ENCODE measurements around the gene RALGDS. TPM values are rescaled to one million over a fixed set of nuclear protein-coding genes. Genes with fewer than 3 reads are reported as not detected.

The RALGDS gene
- total and polyA plus RNA-seq, 9 of the 15 experiments (the other 6 are each of a cell fraction or from before 2014, with no cell fraction given), result 0.75 to 43.3 (median 27.1) TPM

DNA sequence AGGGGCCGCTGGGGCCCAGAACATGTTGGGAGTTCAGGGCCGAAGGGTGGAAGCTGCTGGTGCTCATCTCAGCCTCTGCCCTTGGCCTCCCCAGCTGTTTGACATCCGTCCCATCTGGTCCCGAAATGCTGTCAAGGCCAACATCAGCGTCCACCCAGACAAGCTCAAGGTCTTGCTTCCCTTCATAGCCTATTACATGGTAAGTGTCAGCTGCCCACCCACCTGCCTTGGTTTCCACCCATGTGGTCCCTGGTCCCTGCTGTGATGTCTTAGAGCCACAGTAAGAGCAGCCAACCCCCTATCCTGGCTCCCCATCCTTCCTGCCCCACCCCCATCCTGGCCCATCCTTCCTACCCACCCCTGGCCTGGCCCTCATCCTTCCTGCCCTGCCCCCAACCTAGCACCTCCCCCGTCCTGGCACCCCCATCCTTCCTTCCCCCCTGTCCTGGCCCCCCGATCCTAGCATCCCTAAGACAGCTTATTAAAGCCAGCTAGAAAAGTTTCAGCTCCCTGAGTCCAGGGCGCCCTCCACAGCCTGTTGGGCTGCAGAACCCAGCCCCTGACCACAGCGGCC is 69.0 kb downstream of the RALGDS start:
- no peak for TF ChIP-seq GABPB1 (CRISPR knock-in tag; IDR thresholded peaks at IDR 0.05)
- ATAC-seq (no peak), FAIRE-seq (no peak), DNase-seq (ENCODE audit: extremely low read depth in 1 of 4, low spot score in 3 of 4) (peak in 1 of 4 experiments; percentile 27)
- Histone ChIP-seq H3K4me1 (replicated peaks in 1 of 2; ENCODE audit: control insufficient read depth in 2 of 2, insufficient read depth in 2 of 2, low read length in 2 of 2) (peaks cover 0 to 20% of the 10 kb centered on the region in 2 experiments; a peak in 2 of 5 replicates), H3K27me3 (ENCODE audit: control insufficient read depth in 2 of 2, insufficient read depth in 2 of 2, low read length in 2 of 2) (no peaks in the 10 kb centered on the region), H3K4me2 (ENCODE audit: insufficient read depth, low read length) (no peak overlapping the region), H2AFZ (ENCODE audit: low read depth, low read length) (no peak overlapping the region), H3K9me3 (replicated peaks; ENCODE audit: control insufficient read depth, insufficient read depth, low read depth, low read length) (no peaks in the 10 kb centered on the region), H3K36me3 (ENCODE audit: control insufficient read depth, insufficient read depth, low read length) (peaks cover 92% of the 10 kb centered on the region; the same call in 2 of the 3 replicates), H3K9me1 (ENCODE audit: control insufficient read depth, insufficient read depth, low read length) (no peaks in the 10 kb centered on the region), H3K27ac (ENCODE audit: extremely low read depth, low read depth, low read length) (no peak overlapping the region), H4K20me1 (replicated peaks; ENCODE audit: control insufficient read depth, insufficient read depth, low read length) (0 out of 2 replicates have a peak, but pooled peaks cover 4% of the 10 kb centered on the region), H3K9ac (ENCODE audit: insufficient read depth in 1 of 2, low read depth in 2 of 2, low read length in 2 of 2) (no peak overlapping the region; a peak in 1 of 4 replicates), H3K79me2 (ENCODE audit: control insufficient read depth, insufficient read depth, low read length) (no peaks in the 10 kb centered on the region), H3K4me3 (no peak overlapping the region)
- in situ Hi-C loops (cut with MboI), result no loop called here
- ChIA-PET POLR2A (interaction anchor here (1.8 kb wide), 1 partner anchor 21 kb away, joined by 5 read pairs; the partner anchor contains the start of gene GTF3C5), CTCF (ENCODE audit: low intra/inter-chr PET ratio) (no interaction called here)
- BruUV-seq (replicated peaks), result no TSS peak
- 92% methylated on average over 7 of the region's 9 CpGs for WGBS (ENCODE audit: insufficient coverage, low coverage, missing lambda C conversion rate)
- intact Hi-C loops (cut with micrococcal nuclease), result no loop called here

DNA sequence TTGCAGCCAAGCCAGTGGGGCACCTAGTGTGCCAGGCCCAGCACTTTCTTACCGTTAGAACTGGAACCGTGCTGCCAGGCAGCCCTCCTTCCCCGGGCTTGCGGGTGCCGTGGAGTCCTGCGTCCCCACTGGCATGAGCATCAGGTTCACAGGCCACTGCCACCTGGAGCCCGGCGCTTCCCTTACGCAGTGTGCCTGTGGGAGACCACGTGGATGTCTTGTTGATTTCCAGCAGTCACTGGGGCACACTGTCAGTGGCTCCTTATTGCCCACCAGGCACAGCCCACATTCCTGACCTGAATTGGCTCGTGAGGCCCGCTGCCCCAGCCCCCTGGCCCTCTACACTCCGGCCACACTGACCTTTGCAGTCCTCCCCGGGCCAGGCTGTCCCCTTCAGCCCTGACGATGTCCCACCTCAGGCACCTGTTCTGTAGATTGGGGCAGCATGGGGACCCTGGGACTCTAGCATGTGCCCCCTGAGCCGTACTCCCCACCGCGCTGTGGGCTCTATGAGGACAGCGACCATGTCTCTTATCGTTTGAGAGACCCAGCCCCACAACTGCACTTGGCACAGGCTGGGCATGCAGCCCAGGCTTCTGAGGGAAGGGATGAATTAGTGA is 69.6 kb downstream of the RALGDS start:
- no TSS peak for BruUV-seq (replicated peaks)
- ATAC-seq, result no peak
- FAIRE-seq, result no peak

More for the DNA sequence above, 69.6 kb downstream of the RALGDS start:
- WGBS (ENCODE audit: insufficient coverage, low coverage, missing lambda C conversion rate), result 93% methylated on average over 19 of the region's 20 CpGs
- ChIA-PET CTCF (ENCODE audit: low intra/inter-chr PET ratio) (no interaction called here), POLR2A (interaction anchor here (1.8 kb wide), 1 partner anchor 21 kb away, joined by 5 read pairs; the partner anchor contains the start of gene GTF3C5)
- no peak for TF ChIP-seq HNRNPK (IDR thresholded peaks at IDR 0.05; ENCODE audit: low read depth, low read length, poor library complexity, severe bottlenecking)
- H3K36me3 ChIP-seq (ENCODE audit: control insufficient read depth, insufficient read depth, low read length), result peaks cover 92% of the 10 kb centered on the region
- H3K27me3 ChIP-seq (ENCODE audit: control insufficient read depth in 2 of 2, insufficient read depth in 2 of 2, low read length in 2 of 2), result no peaks in the 10 kb centered on the region
- H2AFZ ChIP-seq (ENCODE audit: low read depth, low read length), result no peak overlapping the region
- in situ Hi-C loops (cut with MboI), result no loop called here
- H3K27ac ChIP-seq (ENCODE audit: extremely low read depth, low read depth, low read length), result no peak overlapping the region
- no peak overlapping the region for H3K4me2 ChIP-seq (ENCODE audit: insufficient read depth, low read length)
- H3K4me1 ChIP-seq (replicated peaks in 1 of 2; ENCODE audit: control insufficient read depth in 2 of 2, insufficient read depth in 2 of 2, low read length in 2 of 2), result peaks cover 0 to 15% of the 10 kb centered on the region in 2 experiments; a peak in 2 of 5 replicates
- H3K9me1 ChIP-seq (ENCODE audit: control insufficient read depth, insufficient read depth, low read length), result no peaks in the 10 kb centered on the region
- H3K4me3 ChIP-seq, result no peak overlapping the region
- H3K9me3 ChIP-seq (replicated peaks; ENCODE audit: control insufficient read depth, insufficient read depth, low read depth, low read length), result no peaks in the 10 kb centered on the region
- H3K79me2 ChIP-seq (ENCODE audit: control insufficient read depth, insufficient read depth, low read length), result no peaks in the 10 kb centered on the region
- no peak overlapping the region; a peak in 1 of 4 replicates for H3K9ac ChIP-seq (ENCODE audit: insufficient read depth in 1 of 2, low read depth in 2 of 2, low read length in 2 of 2)
- intact Hi-C loops (cut with micrococcal nuclease), result no loop called here
- H4K20me1 ChIP-seq (replicated peaks; ENCODE audit: control insufficient read depth, insufficient read depth, low read length), result 0 out of 2 replicates have a peak, but pooled peaks cover 4% of the 10 kb centered on the region
- peak in 1 of 4 experiments; percentile 7 for DNase-seq (ENCODE audit: extremely low read depth in 1 of 4, low spot score in 3 of 4)
